GM12865 (cell line): ENCODE measurements around the gene HMCN1.

Experiments used
- DNase-seq: peaks from one replicate; pipeline ENCODE4 v3.0.0; 2010; ENCODE audit warnings: low read depth
- H3K4me3 ChIP-seq: 2 replicates; pipeline ENCODE4 v1.5.1; 2011; ENCODE audit warnings: mild to moderate bottlenecking, low read depth, low read length, control low read depth
- CTCF ChIP-seq: IDR thresholded peaks from 2 replicates; pipeline ENCODE4 v1.5.1; 2011; ENCODE audit warnings: low read length, control low read depth, low read depth, inconsistent platforms; ENCODE audit not compliant: insufficient read depth; ENCODE audit errors: missing control alignments

Gene HMCN1

GRCh38 chr1:185856482-185856881 lies 122.3 kb downstream of the HMCN1 start:
- no peak overlapping the region for H3K4me3 ChIP-seq
- DNase-seq = no peak
- no peak for TF ChIP-seq CTCF

DNA sequence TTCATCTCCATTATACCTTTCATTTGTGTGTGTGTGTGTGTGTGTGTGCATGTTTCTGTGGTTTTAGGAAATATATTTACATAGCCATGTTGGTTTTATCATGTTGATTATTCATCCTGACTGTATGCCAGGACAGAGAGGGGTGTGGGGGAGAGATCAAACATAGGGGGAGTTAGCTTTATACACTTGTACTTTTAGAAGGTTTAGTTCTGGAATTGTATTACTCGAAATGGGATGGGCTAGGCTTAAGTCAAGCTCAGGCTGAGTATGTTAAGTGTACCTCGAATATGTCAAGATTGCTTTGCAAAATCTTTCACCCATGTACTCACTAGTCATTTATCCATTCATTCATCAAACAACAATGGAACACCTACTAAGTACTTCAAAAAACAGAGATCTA lies 123.3 kb downstream of the HMCN1 start:
- DNase-seq = no peak
- no peak for TF ChIP-seq CTCF
- H3K4me3 ChIP-seq = no peak overlapping the region

- TF ChIP-seq CTCF = no peak
- no peak overlapping the region for H3K4me3 ChIP-seq
- DNase-seq = no peak
Observed at GRCh38 chr1:185860311-185860710, 126.1 kb downstream of the HMCN1 start.

DNA sequence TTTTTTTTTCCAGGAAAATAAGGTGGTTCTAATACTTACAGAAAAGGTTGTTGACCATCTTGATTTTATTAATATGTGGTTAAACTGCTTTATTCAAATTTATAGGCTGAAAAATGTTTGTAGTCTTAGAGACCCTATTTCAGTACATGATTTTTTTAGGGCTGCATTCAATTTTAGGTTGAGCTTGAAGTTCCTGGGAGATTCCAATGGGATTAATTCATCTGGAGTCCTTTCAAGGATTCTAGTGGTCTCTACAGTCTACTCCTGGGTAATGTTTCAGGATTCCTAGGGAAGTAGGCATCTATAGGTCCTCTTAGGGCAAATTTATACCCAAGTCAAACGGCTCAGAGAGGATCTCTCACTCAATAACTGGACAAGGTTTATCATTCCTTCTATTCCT lies 126.7 kb downstream of the HMCN1 start:
- no peak for TF ChIP-seq CTCF
- H3K4me3 ChIP-seq = no peak overlapping the region
- no peak for DNase-seq

DNA sequence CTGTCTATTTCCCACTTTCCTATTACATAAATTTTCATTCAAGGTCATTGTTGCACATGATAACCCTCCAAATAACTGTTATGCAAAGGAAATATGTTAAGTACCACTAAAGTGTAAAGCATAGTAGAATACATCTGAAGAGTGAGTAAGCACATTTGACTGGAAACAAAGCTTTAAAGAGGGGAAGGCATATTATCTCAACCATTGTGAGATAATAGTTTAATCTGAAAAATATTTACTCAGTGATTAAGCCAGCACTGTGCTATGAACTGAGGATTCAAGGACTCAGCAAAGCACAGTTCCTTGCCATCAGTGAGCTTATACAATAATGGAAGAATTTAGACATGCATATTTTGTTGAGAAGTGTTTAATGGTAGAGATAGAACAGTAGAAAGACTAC lies 127.4 kb downstream of the HMCN1 start:
- no peak for TF ChIP-seq CTCF
- no peak for DNase-seq
- no peak overlapping the region for H3K4me3 ChIP-seq

DNA sequence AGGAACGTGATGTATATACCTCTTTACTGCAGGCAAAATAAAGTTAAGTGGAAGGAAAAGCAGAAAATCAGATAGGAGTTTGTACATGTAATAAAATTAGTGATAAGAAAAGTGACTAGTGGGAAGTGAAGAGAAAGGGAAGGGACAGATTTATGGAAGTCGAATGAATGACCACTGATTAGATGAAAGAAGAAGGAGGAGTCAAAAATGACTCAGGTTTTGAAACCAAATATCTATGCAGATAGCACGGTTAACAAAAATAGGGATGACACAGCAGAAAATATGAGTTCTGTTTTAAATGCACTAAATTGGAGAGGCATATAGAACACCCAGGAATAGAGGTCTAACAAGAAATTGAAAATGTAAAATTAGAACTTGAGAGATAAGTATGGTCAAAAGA lies 128.0 kb downstream of the HMCN1 start:
- DNase-seq = no peak
- H3K4me3 ChIP-seq = no peak overlapping the region
- TF ChIP-seq CTCF = no peak

DNA sequence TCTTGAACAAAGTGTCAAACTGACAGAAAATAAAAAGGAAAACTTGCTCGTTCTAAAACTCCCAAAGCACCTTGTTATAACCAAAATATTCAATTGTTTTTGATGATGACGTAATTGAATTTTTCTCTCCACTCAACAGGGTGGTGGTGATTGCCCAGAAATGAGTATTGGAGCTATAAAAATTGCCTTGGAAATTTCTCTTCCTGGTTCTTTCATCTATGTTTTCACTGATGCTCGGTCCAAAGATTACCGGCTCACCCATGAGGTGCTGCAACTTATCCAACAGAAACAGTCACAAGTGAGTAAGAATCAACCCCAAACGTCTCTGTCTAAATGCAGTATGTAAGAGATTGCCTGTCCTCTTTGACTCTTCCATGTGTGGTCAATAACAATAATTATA lies 130.1 kb downstream of the HMCN1 start:
- no peak for TF ChIP-seq CTCF
- DNase-seq = no peak
- H3K4me3 ChIP-seq = no peak overlapping the region
